22Rv1 (cell line): Measurements from ENCODE around the gene PDIA5.

Experiments used
- H3K27ac ChIP-seq: fragments of 450-650 bp; 2 replicates; pipeline ENCODE4 v1.5.1; 2017
- CTCF ChIP-seq: fragments of 450-650 bp; IDR thresholded peaks from 2 replicates; pipeline ENCODE4 v1.5.1; 2017; ENCODE audit warnings: mild to moderate bottlenecking
- ZFX ChIP-seq: fragments of 450-650 bp; IDR thresholded peaks from 2 replicates; pipeline ENCODE4 v1.6.1; 2017; ENCODE audit warnings: antibody characterized with exemption, borderline replicate concordance

Gene PDIA5

GRCh38 chr3:123080864-123081562 is 14.2 kb downstream of the PDIA5 start:
- H3K27ac ChIP-seq = no peak overlapping the region
- TF ChIP-seq CTCF (no peak), ZFX (no peak)

- no peak for TF ChIP-seq ZFX
- H3K27ac ChIP-seq = no peak overlapping the region
Observed at GRCh38 chr3:123081718-123082369, 15.0 kb downstream of the PDIA5 start.

GRCh38 chr3:123082370-123083065 is 15.7 kb downstream of the PDIA5 start:
- no peak overlapping the region for H3K27ac ChIP-seq
- no peak for TF ChIP-seq CTCF
- no peak for TF ChIP-seq ZFX

- no peak overlapping the region for H3K27ac ChIP-seq
- TF ChIP-seq ZFX (no peak), CTCF (no peak)
Observed at GRCh38 chr3:123083383-123084124, 16.7 kb downstream of the PDIA5 start.

- no peak overlapping the region for H3K27ac ChIP-seq
- no peak for TF ChIP-seq CTCF
- no peak for TF ChIP-seq ZFX
Observed at GRCh38 chr3:123084192-123084591, 17.4 kb downstream of the PDIA5 start.

GRCh38 chr3:123084738-123085237 is 18.0 kb downstream of the PDIA5 start:
- TF ChIP-seq ZFX (no peak), CTCF (no peak)
- H3K27ac ChIP-seq = no peak overlapping the region

- no peak for TF ChIP-seq ZFX
- no peak for TF ChIP-seq CTCF
- H3K27ac ChIP-seq = no peak overlapping the region
Observed at GRCh38 chr3:123085293-123085931, 18.6 kb downstream of the PDIA5 start.
